Neutrophil (primary cell): ENCODE data around the gene SPRR1B.
"Not testable (repeated sequence)": the region's sequence is repeated elsewhere in the genome, so short reads cannot be mapped to it uniquely, and the experiment has no call there.

Source experiments
- H3K27ac ChIP-seq: fragments of 200-600 bp; sonication (generic); 2 replicates; pipeline ENCODE4 v1.5.1; 2016; ENCODE audit warnings: mild to moderate bottlenecking, moderate library complexity
- H3K27me3 ChIP-seq: fragments of 200-600 bp; sonication (generic); 2 replicates; pipeline ENCODE4 v1.6.0; 2016; ENCODE audit warnings: mild to moderate bottlenecking
- H3K36me3 ChIP-seq: fragments of 200-600 bp; sonication (generic); 2 replicates; pipeline ENCODE4 v1.5.1; 2017
- H3K4me1 ChIP-seq, 2 experiments: fragments of 200-600 bp in 1 of 2; sonication (generic) in 1 of 2; 1 replicate in 1 of 2; 2 replicates in 1 of 2; pipeline versions ENCODE4 v1.5.1 to v1.6.1; 2013 to 2016; ENCODE audit warnings: low read depth in 1 of 2, low read length in 1 of 2, mild to moderate bottlenecking in 1 of 2, moderate library complexity in 1 of 2; ENCODE audit not compliant: control insufficient read depth in 1 of 2, insufficient read depth in 1 of 2
- H3K4me3 ChIP-seq, 2 experiments: fragments of 200-600 bp in 1 of 2; sonication (generic) in 1 of 2; 1 replicate in 1 of 2; 2 replicates in 1 of 2; pipeline ENCODE4 v1.5.1; 2013 to 2016; ENCODE audit warnings: low read depth in 1 of 2, low read length in 1 of 2, mild to moderate bottlenecking in 1 of 2, moderate library complexity in 1 of 2
- H3K9me3 ChIP-seq: fragments of 200-600 bp; sonication (generic); 2 replicates; pipeline ENCODE4 v1.5.1; 2016
- CTCF ChIP-seq: fragments of 200-600 bp; sonication (generic); IDR thresholded peaks from 2 replicates; pipeline ENCODE4 v1.5.1; 2016; ENCODE audit warnings: antibody characterized with exemption

Gene SPRR1B

GRCh38 chr1:153000294-153000693, 30.7 kb upstream of the SPRR1B start:
- no peaks in the 10 kb centered on the region for H3K9me3 ChIP-seq
- H3K27ac ChIP-seq, result no peak overlapping the region
- peaks cover 19% of the 10 kb centered on the region for H3K27me3 ChIP-seq
- no peaks in the 10 kb centered on the region for H3K4me1 ChIP-seq
- no peaks in the 10 kb centered on the region for H3K36me3 ChIP-seq
- no peak overlapping the region for H3K4me3 ChIP-seq
- TF ChIP-seq CTCF, result no peak

GRCh38 chr1:153001382-153001781, 29.6 kb upstream of the SPRR1B start, which contains the start of gene SPRR3:
TSS of gene SPRR3 (plus strand) at chr1:153001749. CDS start at chr1:153003021, 1,272 bp downstream.
- no peak within 1 kb of the TSS for H3K27ac ChIP-seq

GRCh38 chr1:153011235-153011758, 19.7 kb upstream of the SPRR1B start:
- H3K4me1 ChIP-seq, H3K36me3 ChIP-seq, H3K4me3 ChIP-seq, H3K27ac ChIP-seq, H3K27me3 ChIP-seq, H3K9me3 ChIP-seq: not testable (repeated sequence)

More at GRCh38 chr1:153001382-153001781, 29.6 kb upstream of the SPRR1B start, which contains the start of gene SPRR3:
- Histone ChIP-seq H3K4me3 (no peak within 1 kb of the TSS), H3K27me3 (peaks cover 13% of the 10 kb centered on the region), H3K36me3 (no peaks in the 10 kb centered on the region), H3K9me3 (no peaks in the 10 kb centered on the region), H3K4me1 (no peaks in the 10 kb centered on the region)
- TF ChIP-seq CTCF, result no peak

- H3K9me3 ChIP-seq, H3K4me1 ChIP-seq, H3K4me3 ChIP-seq, H3K27ac ChIP-seq, H3K36me3 ChIP-seq: not testable (repeated sequence)
- peaks cover 20% of the 10 kb centered on the region for H3K27me3 ChIP-seq
Observed at GRCh38 chr1:153021829-153022228, 9.2 kb upstream of the SPRR1B start.

- not testable (repeated sequence) for H3K4me3 ChIP-seq, H3K27ac ChIP-seq, H3K36me3 ChIP-seq, H3K4me1 ChIP-seq, H3K9me3 ChIP-seq
- peaks cover 20% of the 10 kb centered on the region for H3K27me3 ChIP-seq
Observed at GRCh38 chr1:153022340-153022739, 8.7 kb upstream of the SPRR1B start.

- Histone ChIP-seq H3K27me3 (peaks cover 20% of the 10 kb centered on the region), H3K4me1 (no peaks in the 10 kb centered on the region)
- TF ChIP-seq CTCF, result no peak
Observed at GRCh38 chr1:153023109-153023508, 7.9 kb upstream of the SPRR1B start.

GRCh38 chr1:153024413-153024812, 6.6 kb upstream of the SPRR1B start:
- Histone ChIP-seq H3K27me3 (peaks cover 18% of the 10 kb centered on the region), H3K4me1 (no peaks in the 10 kb centered on the region)
- no peak for TF ChIP-seq CTCF

More at GRCh38 chr1:153023109-153023508, 7.9 kb upstream of the SPRR1B start:
- Histone ChIP-seq H3K27ac (no peak overlapping the region), H3K9me3 (no peaks in the 10 kb centered on the region), H3K4me3 (no peak overlapping the region), H3K36me3 (no peaks in the 10 kb centered on the region)

More at GRCh38 chr1:153024413-153024812, 6.6 kb upstream of the SPRR1B start:
- Histone ChIP-seq H3K27ac (no peak overlapping the region), H3K4me3 (no peak overlapping the region), H3K9me3 (no peaks in the 10 kb centered on the region), H3K36me3 (no peaks in the 10 kb centered on the region)
